ENCODE results near the gene ACTR1B.

GRCh38 chr2:97671526-97671925 lies 7.7 kb upstream of the ACTR1B start:
- TF ChIP-seq CTCF (IDR thresholded peaks at IDR 0.05) (no peak), POLR2AphosphoS5 (IDR thresholded peaks at IDR 0.05; ENCODE audit: low read depth, low read length) (no peak), GATA2 (CRISPR knock-in tag; IDR thresholded peaks at IDR 0.05) (no peak)
